WTC11 (cell line): ENCODE measurements around the gene CYP2R1.

Source experiments
- CTCF ChIP-seq: fragments of 200-600 bp; IDR thresholded peaks from 2 replicates; pipeline ENCODE4 v1.8.0; 2022; ENCODE audit warnings: antibody characterized with exemption
- ESRRA ChIP-seq: sonication (generic); formaldehyde crosslinking; IDR thresholded peaks from 2 replicates; pipeline ENCODE4 v1.8.1; 2022; ENCODE audit warnings: mild to moderate bottlenecking, missing genetic modification reagents, borderline replicate concordance
- GABPB1 ChIP-seq: sonication (generic); formaldehyde crosslinking; IDR thresholded peaks from 2 replicates; pipeline ENCODE4 v1.8.1; 2023; ENCODE audit warnings: mild to moderate bottlenecking, missing genetic modification reagents
- JUN ChIP-seq: sonication (generic); formaldehyde crosslinking; IDR thresholded peaks from 2 replicates; pipeline ENCODE4 v1.8.0; 2023; ENCODE audit warnings: mild to moderate bottlenecking, missing genetic modification reagents
- KAT7 ChIP-seq: sonication (generic); formaldehyde crosslinking; IDR thresholded peaks from 2 replicates; pipeline ENCODE4 v1.8.1; 2023; ENCODE audit warnings: missing genetic modification reagents, mild to moderate bottlenecking, borderline replicate concordance
- NR1H2 ChIP-seq: sonication (generic); formaldehyde crosslinking; IDR thresholded peaks from 2 replicates; pipeline ENCODE4 v1.9.0; 2021; ENCODE audit warnings: mild to moderate bottlenecking, moderate library complexity, missing genetic modification reagents
- NR3C1 ChIP-seq: sonication (generic); formaldehyde crosslinking; conservative IDR thresholded peaks from 2 replicates; pipeline ENCODE4 v1.8.1; 2023; ENCODE audit warnings: low read depth, mild to moderate bottlenecking, missing genetic modification reagents
- SMAD3 ChIP-seq: sonication (generic); formaldehyde crosslinking; IDR thresholded peaks from 2 replicates; pipeline ENCODE4 v1.8.0; 2022; ENCODE audit warnings: missing genetic modification reagents, mild to moderate bottlenecking, borderline replicate concordance
- TEAD4 ChIP-seq: sonication (generic); formaldehyde crosslinking; IDR thresholded peaks from 2 replicates; pipeline ENCODE4 v1.8.0; 2022; ENCODE audit warnings: mild to moderate bottlenecking, missing genetic modification reagents
- ZNF121 ChIP-seq: sonication (generic); formaldehyde crosslinking; IDR thresholded peaks from 2 replicates; pipeline ENCODE4 v1.8.0; 2023; ENCODE audit warnings: missing genetic modification reagents
- ZNF416 ChIP-seq: fragments of 250-450 bp; sonication (Bioruptor Pico); IDR thresholded peaks from 2 replicates; pipeline ENCODE4 v1.9.0; 2021; ENCODE audit warnings: mild to moderate bottlenecking, inconsistent platforms

- TF ChIP-seq CTCF (no peak), ZNF121 (CRISPR knock-in tag) (no peak), ESRRA (no peak), SMAD3 (CRISPR knock-in tag) (no peak), ZNF416 (CRISPR knock-in tag) (no peak), NR3C1 (CRISPR knock-in tag) (no peak), TEAD4 (no peak), JUN (CRISPR knock-in tag) (no peak), KAT7 (CRISPR knock-in tag) (no peak), GABPB1 (CRISPR knock-in tag) (no peak), NR1H2 (CRISPR knock-in tag) (no peak)
Observed at GRCh38 chr11:14916403-14916802, 24.4 kb upstream of the CYP2R1 start.
